Measurements from ENCODE around the gene BANF2.
"Not testable (repeated sequence)": the region's sequence is repeated elsewhere in the genome, so short reads cannot be mapped to it uniquely, and the experiment has no call there.

BANF2 gene

GRCh38 chr20:17683218-17684076, 16.3 kb upstream of the BANF2 start:
- no peak for DNase-seq (ENCODE audit: low spot score)

- no peak for DNase-seq (ENCODE audit: low spot score)
Observed at GRCh38 chr20:17684077-17684888, 15.5 kb upstream of the BANF2 start.

GRCh38 chr20:17685168-17685567, 14.6 kb upstream of the BANF2 start:
- DNase-seq (ENCODE audit: low spot score) = no peak

- DNase-seq (ENCODE audit: low spot score) = no peak
Observed at GRCh38 chr20:17687800-17688199, 12.0 kb upstream of the BANF2 start.

- DNase-seq (ENCODE audit: low spot score) = no peak
Observed at GRCh38 chr20:17688965-17689364, 10.8 kb upstream of the BANF2 start.

GRCh38 chr20:17690144-17690543, 9.6 kb upstream of the BANF2 start:
- DNase-seq (ENCODE audit: low spot score) = no peak

- DNase-seq (ENCODE audit: low spot score) = no peak
Observed at GRCh38 chr20:17691758-17692157, 8.0 kb upstream of the BANF2 start.

- DNase-seq (ENCODE audit: low spot score) = no peak
Observed at GRCh38 chr20:17693444-17694001, 6.2 kb upstream of the BANF2 start.

- no peak for DNase-seq (ENCODE audit: low spot score)
Observed at GRCh38 chr20:17694767-17695166, 5.0 kb upstream of the BANF2 start.

GRCh38 chr20:17696287-17696686, 3.5 kb upstream of the BANF2 start:
- no peak for DNase-seq (ENCODE audit: low spot score)

GRCh38 chr20:17697171-17697570, 2.6 kb upstream of the BANF2 start:
- no peak for DNase-seq (ENCODE audit: low spot score)

GRCh38 chr20:17698384-17698783, 1.4 kb upstream of the BANF2 start:
- no peak for DNase-seq (ENCODE audit: low spot score)

- DNase-seq (ENCODE audit: low spot score) = no peak
Observed at GRCh38 chr20:17700637-17701036, 871 bp downstream of the BANF2 start.

GRCh38 chr20:17701826-17702225, 2.1 kb downstream of the BANF2 start:
- DNase-seq (ENCODE audit: low spot score) = no peak

GRCh38 chr20:17704589-17705317, 5.0 kb downstream of the BANF2 start:
- no peak for DNase-seq (ENCODE audit: low spot score)

GRCh38 chr20:17705916-17706315, 6.2 kb downstream of the BANF2 start:
- no peak for DNase-seq (ENCODE audit: low spot score)

- DNase-seq (ENCODE audit: low spot score) = no peak
Observed at GRCh38 chr20:17706632-17707031, 6.9 kb downstream of the BANF2 start.

- DNase-seq (ENCODE audit: low spot score) = not testable (repeated sequence)
Observed at GRCh38 chr20:17707951-17708350, 8.2 kb downstream of the BANF2 start.

GRCh38 chr20:17708675-17709360, 9.1 kb downstream of the BANF2 start:
- no peak for DNase-seq (ENCODE audit: low spot score)

GRCh38 chr20:17709361-17710293, 9.9 kb downstream of the BANF2 start:
- DNase-seq (ENCODE audit: low spot score) = no peak

Measured in left forelimb (tissue), 1 donor.